Testis (tissue), 3 donors: Measurements from ENCODE around the gene ZBTB7B. TPM values are rescaled to one million over a fixed set of nuclear protein-coding genes. Genes with fewer than 3 reads are reported as not detected.

Experiments used
- DNase-seq: peaks from one replicate; pipeline ENCODE4 v3.0.0-alpha.2; 2019
- H3K27ac ChIP-seq, 2 donors: fragments of 200-600 bp; sonication (generic); one replicate each; pipeline ENCODE4 v1.5.1; 2019
- H3K27me3 ChIP-seq: fragments of 200-600 bp; sonication (generic); one replicate; pipeline ENCODE4 v1.5.1; 2019
- H3K36me3 ChIP-seq: fragments of 200-600 bp; sonication (generic); one replicate; pipeline ENCODE4 v1.5.1; 2017; ENCODE audit warnings: low read depth; ENCODE audit errors: missing control alignments
- H3K4me1 ChIP-seq: fragments of 200-600 bp; sonication (generic); one replicate; pipeline ENCODE4 v1.5.1; 2019
- H3K4me3 ChIP-seq, 2 donors: fragments of 200-600 bp; sonication (generic); one replicate each; pipeline ENCODE4 v1.5.1; 2017 to 2019
- H3K9me3 ChIP-seq: fragments of 200-600 bp; sonication (generic); one replicate; pipeline ENCODE4 v1.5.1; 2017
- CTCF ChIP-seq, 3 experiments: fragments of 450-650 bp in 2 of 3; fragments of 200-600 bp in 1 of 3; sonication (generic) in 1 of 3; IDR thresholded peaks; one replicate each; pipeline ENCODE4 v1.5.1; 2016 to 2019; ENCODE audit warnings: antibody characterized with exemption in 3 of 3, mild to moderate bottlenecking in 2 of 3, moderate library complexity in 1 of 3
- POLR2A ChIP-seq: fragments of 450-650 bp; IDR thresholded peaks from one replicate; pipeline ENCODE4 v1.6.1; 2017; ENCODE audit warnings: antibody characterized with exemption, mild to moderate bottlenecking, moderate library complexity
- WGBS, 2 donors: methylation state at CpG; one replicate each; pipeline ENCODE4 v1.1.5; 2018; 5-methylcytosine and 5-hydroxymethylcytosine counted together
- intact Hi-C: fragments of 100-400 bp; cut with DNase I; formaldehyde crosslinking; loops from one replicate; pipeline ENCODE4 v1.15.1; 2023; ENCODE audit warnings: low total_unique reads
- polyA plus RNA-seq: library from polyadenylated mRNA; stranded (reverse); fragments of 350-450 nt; fragmentation: Illumina TruSeq; extraction: RNeasy Lipid Tissue Mini Kit (QIAGEN cat#74804); gene quantifications from one replicate; pipeline ENCODE4 v1.2.3, GENCODE V29; 2014; ENCODE audit warnings: low read depth, low replicate concordance; ENCODE audit not compliant: insufficient read depth
- total RNA-seq, 2 donors: library from RNA; depleted of rRNA; stranded (reverse); fragments of >200 nt; gene quantifications; one replicate each; pipeline ENCODE4 v1.2.3, GENCODE V29; 2016

ZBTB7B gene
- total and polyA plus RNA-seq, 3 donors from 2014 or later = 18.6 to 22.4 (median 21.1) TPM

DNA sequence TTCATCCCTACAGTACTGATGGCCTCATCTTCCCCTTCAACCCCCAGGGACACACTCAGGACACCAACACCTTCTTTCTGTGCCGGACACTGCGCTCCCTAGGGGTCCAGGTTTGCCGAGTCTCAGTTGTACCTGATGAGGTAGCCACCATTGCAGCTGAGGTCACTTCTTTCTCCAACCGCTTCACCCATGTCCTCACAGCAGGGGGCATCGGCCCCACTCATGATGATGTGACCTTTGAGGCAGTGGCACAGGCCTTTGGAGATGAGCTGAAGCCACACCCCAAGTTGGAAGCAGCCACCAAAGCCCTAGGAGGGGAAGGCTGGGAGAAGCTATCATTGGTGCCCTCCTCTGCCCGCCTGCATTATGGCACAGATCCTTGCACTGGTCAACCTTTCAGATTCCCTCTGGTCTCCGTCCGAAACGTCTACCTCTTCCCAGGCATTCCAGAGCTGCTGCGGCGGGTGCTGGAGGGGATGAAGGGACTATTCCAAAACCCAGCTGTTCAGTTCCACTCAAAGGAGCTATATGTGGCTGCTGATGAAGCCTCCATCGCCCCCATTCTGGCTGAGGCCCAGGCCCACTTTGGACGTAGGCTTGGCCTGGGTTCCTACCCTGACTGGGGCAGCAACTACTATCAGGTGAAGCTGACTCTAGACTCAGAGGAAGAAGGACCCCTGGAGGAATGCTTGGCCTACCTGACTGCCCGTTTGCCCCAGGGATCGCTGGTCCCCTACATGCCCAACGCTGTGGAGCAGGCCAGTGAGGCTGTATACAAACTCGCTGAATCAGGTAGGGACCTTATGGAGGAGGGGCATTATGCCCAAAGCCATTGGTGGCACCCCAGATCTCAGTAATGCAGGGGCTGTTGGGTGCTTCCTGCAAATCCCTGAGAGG, 14.3 kb upstream of the ZBTB7B start:
- Histone ChIP-seq H3K27ac (no peak overlapping the region), H3K36me3 (no peaks in the 10 kb centered on the region), H3K27me3 (no peaks in the 10 kb centered on the region), H3K9me3 (no peaks in the 10 kb centered on the region), H3K4me1 (peaks cover 5% of the 10 kb centered on the region), H3K4me3 (no peak overlapping the region)
- 85 to 93% methylated on average over 17 of the region's 17 CpGs for WGBS, 2 donors
- no peak for DNase-seq
- intact Hi-C loops = no loop called here
- TF ChIP-seq POLR2A = no peak
- TF ChIP-seq CTCF (IDR thresholded peaks at IDR 0.05) = no peak

GRCh38 chr1:154989195-154989860, 13.3 kb upstream of the ZBTB7B start:
- Histone ChIP-seq H3K4me1 (no peaks in the 10 kb centered on the region), H3K36me3 (no peaks in the 10 kb centered on the region), H3K9me3 (no peaks in the 10 kb centered on the region), H3K27ac (no peak overlapping the region), H3K4me3 (no peak overlapping the region), H3K27me3 (no peaks in the 10 kb centered on the region)
- WGBS, 2 donors = 89 to 93% methylated on average over 3 of the region's 3 CpGs
- no peak for DNase-seq
- no peak for TF ChIP-seq CTCF (IDR thresholded peaks at IDR 0.05)
- no peak for TF ChIP-seq POLR2A
- intact Hi-C loops = no loop called here

DNA sequence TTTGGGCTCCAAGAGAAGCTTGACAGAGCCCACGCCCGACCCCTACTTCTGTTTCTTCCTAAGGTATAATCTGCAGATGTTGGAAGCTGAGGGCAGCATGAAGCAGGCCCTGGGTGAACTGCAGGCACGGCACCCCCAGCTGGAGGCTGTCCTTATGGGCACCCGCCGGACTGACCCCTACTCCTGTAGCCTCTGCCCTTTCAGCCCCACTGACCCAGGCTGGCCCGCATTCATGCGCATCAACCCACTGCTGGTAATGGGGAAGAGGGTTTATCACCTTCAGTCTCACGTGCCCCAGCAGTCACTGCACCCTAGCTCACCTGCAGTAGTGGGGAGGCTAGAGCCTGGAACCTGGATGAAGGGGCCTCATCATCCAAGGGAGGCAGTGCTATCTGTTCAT, 12.3 kb upstream of the ZBTB7B start:
- DNase-seq = no peak
- intact Hi-C loops = no loop called here
- Histone ChIP-seq H3K4me3 (no peak overlapping the region), H3K27me3 (no peaks in the 10 kb centered on the region), H3K27ac (no peak overlapping the region), H3K9me3 (no peaks in the 10 kb centered on the region), H3K4me1 (no peaks in the 10 kb centered on the region), H3K36me3 (no peaks in the 10 kb centered on the region)
- TF ChIP-seq POLR2A = no peak
- TF ChIP-seq CTCF (IDR thresholded peaks at IDR 0.05) = no peak
- WGBS, 2 donors = 87 to 100% methylated on average over 3 to 8 of the region's 8 CpGs

DNA sequence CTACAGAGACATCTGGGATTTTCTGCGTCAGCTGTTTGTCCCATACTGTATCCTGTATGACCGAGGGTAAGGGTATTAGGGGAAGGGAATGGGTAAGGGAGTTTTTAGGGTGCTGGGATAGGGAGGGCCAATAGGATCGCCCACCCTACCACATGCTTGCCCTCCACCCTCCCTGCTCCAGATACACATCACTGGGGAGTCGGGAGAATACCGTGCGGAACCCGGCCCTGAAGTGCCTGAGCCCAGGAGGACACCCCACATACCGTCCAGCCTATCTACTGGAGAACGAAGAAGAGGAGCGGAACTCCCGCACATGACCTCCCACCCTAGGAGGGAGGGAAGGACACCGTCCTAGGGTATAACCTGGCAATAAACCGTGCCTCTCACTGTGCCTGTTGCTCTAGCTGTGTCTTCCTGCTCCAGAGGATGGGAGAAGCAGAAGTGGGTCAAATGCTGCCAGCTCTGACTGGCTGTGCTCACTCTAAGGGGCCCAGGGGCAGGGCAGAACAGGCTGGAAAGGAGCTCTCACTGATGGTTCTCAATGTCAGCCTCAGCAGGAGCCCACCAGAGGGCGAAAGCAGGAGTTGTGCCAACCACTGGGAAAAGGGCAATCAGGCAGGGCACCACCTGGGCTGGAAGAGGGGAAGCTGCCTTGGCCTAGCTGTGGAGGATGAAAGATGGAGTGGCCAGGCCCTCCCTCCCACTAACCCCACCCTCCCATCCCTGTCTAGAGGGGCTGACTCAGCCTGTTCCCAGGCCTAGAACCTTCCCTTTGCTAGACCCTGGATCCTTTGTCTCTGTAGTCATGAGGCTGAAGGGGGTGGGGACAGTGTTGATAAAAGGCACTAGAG, 9.7 kb upstream of the ZBTB7B start:
- WGBS, 2 donors = 78 to 85% methylated on average over 14 of the region's 14 CpGs
- no peaks in the 10 kb centered on the region for H3K36me3 ChIP-seq

More for the DNA sequence above, 9.7 kb upstream of the ZBTB7B start:
- intact Hi-C loops = no loop called here
- DNase-seq = no peak
- H3K27me3 ChIP-seq = no peaks in the 10 kb centered on the region
- H3K4me1 ChIP-seq = no peaks in the 10 kb centered on the region
- TF ChIP-seq POLR2A = no peak
- H3K27ac ChIP-seq = no peak overlapping the region
- no peak overlapping the region for H3K4me3 ChIP-seq
- no peaks in the 10 kb centered on the region for H3K9me3 ChIP-seq
